Measurements from ENCODE around the gene RBMS1. TPM values are rescaled to one million over a fixed set of nuclear protein-coding genes. Genes with fewer than 3 reads are reported as not detected.

RBMS1 gene
- total RNA-seq, 1 experiment from 2014 or later: 77.5 TPM

GRCh38 chr2:160516547-160517365, 23.1 kb upstream of the RBMS1 start:
- Histone ChIP-seq H3K56ac (ENCODE audit: insufficient read length, low read depth, low read length) (no peak overlapping the region), H3K4ac (ENCODE audit: low read depth, low read length) (no peak overlapping the region), H2BK15ac (ENCODE audit: low read depth, low read length) (no peak overlapping the region), H3K4me2 (ENCODE audit: insufficient read depth, insufficient read length, low read length) (no peak overlapping the region), H3K79me2 (ENCODE audit: insufficient read depth, low read length) (no peaks in the 10 kb centered on the region), H3K79me1 (ENCODE audit: insufficient read depth, low read depth, low read length, poor library complexity, severe bottlenecking) (no peaks in the 10 kb centered on the region), H3K27me3 (ENCODE audit: insufficient read depth, low read length) (no peaks in the 10 kb centered on the region), H3K23me2 (ENCODE audit: insufficient read length, low read depth, low read length, poor library complexity, severe bottlenecking) (no peaks in the 10 kb centered on the region), H3K27ac (ENCODE audit: insufficient read length, low read depth, low read length) (no peak overlapping the region), H3K9ac (ENCODE audit: extremely low read depth, insufficient read length, low read length) (no peak overlapping the region), H4K5ac (ENCODE audit: insufficient read length, low read depth, low read length) (no peak overlapping the region), H2AK5ac (ENCODE audit: insufficient read length, low read length) (no peak overlapping the region), H3K4me1 (ENCODE audit: insufficient read depth, low read length) (peaks cover 3% of the 10 kb centered on the region; the same call in 1 of the 2 replicates), H2BK12ac (ENCODE audit: insufficient read length, low read depth, low read length) (no peak overlapping the region), H2BK120ac (ENCODE audit: low read depth, low read length, poor library complexity, severe bottlenecking) (no peak overlapping the region), H3K18ac (ENCODE audit: insufficient read length, low read depth, low read length) (no peak overlapping the region), H2BK5ac (ENCODE audit: insufficient read length, low read length) (no peak overlapping the region), H3K23ac (ENCODE audit: insufficient read length, low read depth, low read length) (no peak overlapping the region), H4K8ac (replicated peaks; ENCODE audit: insufficient read length, low read depth, low read length) (no peak overlapping the region), H3K9me3 (ENCODE audit: control insufficient read depth, low read depth, low read length) (no peaks in the 10 kb centered on the region), H3T11ph (ENCODE audit: low read length) (no peak overlapping the region), H2AFZ (ENCODE audit: low read length) (no peak overlapping the region), H3K14ac (ENCODE audit: insufficient read depth, low read length) (no peak overlapping the region), H4K20me1 (ENCODE audit: control insufficient read depth, insufficient read depth, insufficient read length) (no peaks in the 10 kb centered on the region), H2BK20ac (ENCODE audit: low read depth, low read length, poor library complexity, severe bottlenecking) (no peak overlapping the region), H4K91ac (ENCODE audit: insufficient read length, low read depth, low read length) (no peak overlapping the region)
- no peak for DNase-seq
- WGBS (ENCODE audit: extremely low coverage, insufficient read length, low lambda C conversion rate): no CpG with 5 or more reads among the region's 10 CpGs
- Mint-ChIP-seq H3K4me1 (peaks cover 12 to 13% of the 10 kb centered on the region in 2 experiments), H3K4me3 (no peak overlapping the region), H3K9me3 (no peaks in the 10 kb centered on the region), H3K36me3 (ENCODE audit: insufficient read depth in 1 of 3, low read depth in 3 of 3) (no peaks in the 10 kb centered on the region), H3K27me3 (ENCODE audit: low read depth) (no peaks in the 10 kb centered on the region), H3K27ac (no peak overlapping the region; a peak in 1 of 7 replicates)
- no peak for TF ChIP-seq CTCF (conservative IDR thresholded peaks at IDR 0.05)

Data from H9 (cell line).